Lower leg skin (tissue), 4 donors: ENCODE measurements around the gene SWAP70. TPM values are rescaled to one million over a fixed set of nuclear protein-coding genes. Genes with fewer than 3 reads are reported as not detected.
A peak's percentile ranks its signal among the peaks of the same experiment; 100 is the strongest.

Source experiments
- DNase-seq, 2 donors: peaks; one replicate each; pipeline ENCODE4 v3.0.0-alpha.2; 2019; ENCODE audit warnings: low spot score in 2 of 2
- H3K4me3 ChIP-seq: fragments of 200-600 bp; sonication (generic); 2 replicates; pipeline ENCODE4 v1.5.1; 2017; ENCODE audit warnings: mild to moderate bottlenecking, low read depth; ENCODE audit not compliant: poor library complexity, severe bottlenecking
- CTCF ChIP-seq, 3 donors: fragments of 450-650 bp; IDR thresholded peaks; one replicate each; pipeline ENCODE4 v1.5.1; 2016; ENCODE audit warnings: antibody characterized with exemption in 3 of 3, mild to moderate bottlenecking in 3 of 3, moderate library complexity in 2 of 3
- POLR2A ChIP-seq, 2 donors: fragments of 450-650 bp; IDR thresholded peaks; one replicate each; pipeline ENCODE4 v1.6.1; 2016 to 2017; ENCODE audit warnings: antibody characterized with exemption in 2 of 2, mild to moderate bottlenecking in 1 of 2, moderate library complexity in 1 of 2
- WGBS, 2 donors: methylation state at CpG; one replicate each; pipeline ENCODE4 v1.1.5; 2018; 5-methylcytosine and 5-hydroxymethylcytosine counted together
- intact Hi-C: fragments of 100-400 bp; cut with DNase I; formaldehyde crosslinking; loops from one replicate; pipeline ENCODE4 v1.15.0; 2023; ENCODE audit warnings: low total_unique reads
- total RNA-seq, 4 donors: library from RNA; depleted of rRNA; stranded (reverse); fragments of >200 nt; gene quantifications; one replicate each; pipeline ENCODE4 v1.1.0, GENCODE V29; 2016

Gene SWAP70
- total RNA-seq, 4 donors from 2014 or later = 40.8 to 83.1 (median 56.3) TPM

DNA sequence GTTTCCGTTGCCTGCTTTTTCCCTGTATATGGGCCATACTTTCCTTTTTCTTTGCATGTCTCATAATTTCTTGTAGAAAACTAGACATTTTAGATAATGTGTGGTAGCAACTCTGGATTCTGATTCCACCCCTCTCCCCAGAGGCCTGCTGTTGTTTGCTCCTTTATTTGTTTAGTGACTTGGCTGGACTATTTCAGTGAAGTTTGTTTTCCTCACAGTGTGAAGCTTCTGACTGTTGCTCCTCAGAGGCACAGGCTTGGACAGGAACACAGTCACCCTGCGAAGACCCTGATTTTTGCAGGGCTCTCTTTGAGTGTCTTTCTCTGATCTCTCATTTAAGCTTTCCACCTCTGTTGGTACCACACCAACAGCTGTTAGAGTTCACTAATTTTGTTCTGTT lies 72.5 kb downstream of the SWAP70 start:
- 94 to 97% methylated on average over 2 of the region's 2 CpGs for WGBS, 2 donors
- no peak overlapping the region for H3K4me3 ChIP-seq
- intact Hi-C loops = loop anchor here (5.0 to 10.0 kb wide), 2 partner anchors 52 to 124 kb away; no protein-coding TSS in a partner anchor
- no peak for TF ChIP-seq POLR2A (IDR thresholded peaks at IDR 0.05)
- TF ChIP-seq CTCF (IDR thresholded peaks at IDR 0.05) = no peak
- no peak for DNase-seq

DNA sequence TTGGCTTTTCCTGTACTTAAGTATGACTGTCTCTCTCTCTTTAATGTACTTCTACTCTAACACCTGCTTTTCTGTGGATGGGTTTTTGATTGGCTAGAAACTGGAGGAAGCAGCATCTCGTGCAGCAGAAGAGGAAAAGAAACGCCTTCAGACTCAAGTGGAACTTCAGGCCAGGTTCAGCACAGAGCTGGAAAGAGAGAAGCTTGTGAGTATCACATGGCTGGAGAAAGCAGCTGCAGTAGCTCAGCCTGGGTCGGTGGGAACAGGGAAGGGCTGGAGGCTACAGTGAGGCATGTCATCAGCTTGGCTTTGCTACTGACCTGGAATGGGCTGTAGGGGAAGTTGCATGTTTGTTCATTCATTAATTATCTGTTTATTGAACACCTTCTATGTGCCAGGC lies 74.2 kb downstream of the SWAP70 start:
- 56 to 59% methylated on average over 3 of the region's 3 CpGs for WGBS, 2 donors
- TF ChIP-seq POLR2A (IDR thresholded peaks at IDR 0.05) (no peak), CTCF (IDR thresholded peaks at IDR 0.05) (no peak)

GRCh38 chr11:9738707-9739106 lies 74.8 kb downstream of the SWAP70 start:
- no peak for DNase-seq
- TF ChIP-seq CTCF (IDR thresholded peaks at IDR 0.05) = no peak
- no peak for TF ChIP-seq POLR2A (IDR thresholded peaks at IDR 0.05)
- intact Hi-C loops = loop anchor here (5.0 to 10.0 kb wide), 2 partner anchors 54 to 126 kb away; no protein-coding TSS in a partner anchor
- H3K4me3 ChIP-seq = no peak overlapping the region
- WGBS, 2 donors = 97% methylated on average over 1 of the region's 1 CpG

More for the DNA sequence above, 74.2 kb downstream of the SWAP70 start:
- DNase-seq = peak in 1 of 2 donors; percentile 35
- H3K4me3 ChIP-seq = no peak overlapping the region
- intact Hi-C loops = loop anchor here (5.0 to 10.0 kb wide), 2 partner anchors 53 to 126 kb away; no protein-coding TSS in a partner anchor

GRCh38 chr11:9739123-9739900 lies 75.4 kb downstream of the SWAP70 start:
- WGBS, 2 donors = 82 to 85% methylated on average over 4 of the region's 4 CpGs
- intact Hi-C loops = loop anchor here (5.0 to 10.0 kb wide), 2 partner anchors 55 to 127 kb away; no protein-coding TSS in a partner anchor
- no peak for DNase-seq
- no peak overlapping the region for H3K4me3 ChIP-seq
- no peak for TF ChIP-seq POLR2A (IDR thresholded peaks at IDR 0.05)
- no peak for TF ChIP-seq CTCF (IDR thresholded peaks at IDR 0.05)

- 64 to 71% methylated on average over 12 of the region's 12 CpGs for WGBS, 2 donors
- no peak overlapping the region for H3K4me3 ChIP-seq
- TF ChIP-seq CTCF (IDR thresholded peaks at IDR 0.05) (no peak), POLR2A (IDR thresholded peaks at IDR 0.05) (no peak)
- intact Hi-C loops = no loop called here
- DNase-seq = no peak
These were observed 76.5 kb downstream of the SWAP70 start for GRCh38 chr11:9740202-9740883.
